ENCODE measurements around the gene MEIS1.

The MEIS1 gene

GRCh38 chr2:66582104-66582986 is 147.4 kb downstream of the MEIS1 start:
- no peak for DNase-seq (ENCODE audit: low spot score)

DNA sequence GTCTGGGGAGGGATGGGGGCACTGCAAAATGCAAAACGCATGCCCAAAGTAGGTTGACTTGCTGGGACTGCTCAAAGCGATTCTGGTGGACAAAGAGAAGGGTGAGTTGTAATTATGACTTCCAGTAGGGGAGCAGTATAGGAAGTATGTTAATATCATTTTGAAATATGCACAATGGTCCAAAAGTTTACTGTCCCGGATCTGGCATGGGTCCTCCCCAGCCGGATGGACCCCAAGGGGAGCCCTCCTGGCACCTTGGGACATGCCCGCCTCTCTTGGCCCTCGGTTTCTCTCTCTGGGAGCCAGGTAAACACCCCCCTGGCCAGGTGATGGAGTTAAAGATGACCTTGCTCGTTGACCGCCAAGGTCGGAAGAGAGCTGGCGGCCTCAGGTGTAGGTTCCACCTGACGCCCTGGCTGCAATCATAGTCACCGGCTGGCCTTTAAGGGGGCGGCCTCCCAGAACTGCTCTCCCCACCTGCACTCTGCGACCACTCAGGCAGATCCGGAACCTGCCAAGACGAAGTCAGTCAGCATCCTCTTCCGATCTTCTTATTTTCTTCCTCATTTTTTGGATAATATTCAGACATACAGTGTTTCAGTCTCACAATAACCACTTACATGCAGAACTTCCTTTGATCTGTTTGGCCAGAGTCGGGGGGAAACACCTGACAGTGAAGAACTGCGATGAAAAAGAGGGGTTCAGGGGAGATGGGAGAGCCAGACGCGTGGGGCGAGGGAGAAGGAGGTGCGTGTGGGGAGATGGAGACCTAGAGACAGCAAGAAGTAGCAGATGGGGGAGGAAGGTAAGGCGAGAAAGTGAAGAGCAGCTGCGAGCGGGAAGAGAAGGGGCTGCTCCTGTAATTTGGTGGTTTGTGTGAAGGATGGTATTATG is 148.3 kb downstream of the MEIS1 start:
- no peak for DNase-seq (ENCODE audit: low spot score)

GRCh38 chr2:66583881-66584280 is 149.0 kb downstream of the MEIS1 start:
- no peak for DNase-seq (ENCODE audit: low spot score)

GRCh38 chr2:66585587-66585986 is 150.7 kb downstream of the MEIS1 start:
- no peak for DNase-seq (ENCODE audit: low spot score)

DNA sequence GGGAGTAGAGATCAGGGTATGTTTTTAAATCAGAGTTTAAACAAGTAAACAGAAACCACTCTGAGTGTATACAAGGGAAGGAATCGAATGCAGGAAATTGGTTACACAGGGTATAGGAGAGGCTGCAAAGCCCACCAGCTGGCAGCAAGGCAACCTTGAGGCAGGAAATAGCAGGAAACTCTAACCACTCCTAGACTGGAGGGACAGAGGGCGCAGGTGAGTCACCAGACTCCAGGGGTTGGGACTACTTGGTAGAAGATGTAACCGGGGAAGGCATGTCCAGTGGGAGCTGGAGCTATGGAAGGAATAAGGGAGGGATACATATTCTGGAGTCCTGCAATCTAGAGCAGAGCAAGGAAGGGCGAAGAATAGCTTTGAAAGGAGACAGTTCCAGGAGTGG is 152.3 kb downstream of the MEIS1 start:
- DNase-seq (ENCODE audit: low spot score) = no peak

DNA sequence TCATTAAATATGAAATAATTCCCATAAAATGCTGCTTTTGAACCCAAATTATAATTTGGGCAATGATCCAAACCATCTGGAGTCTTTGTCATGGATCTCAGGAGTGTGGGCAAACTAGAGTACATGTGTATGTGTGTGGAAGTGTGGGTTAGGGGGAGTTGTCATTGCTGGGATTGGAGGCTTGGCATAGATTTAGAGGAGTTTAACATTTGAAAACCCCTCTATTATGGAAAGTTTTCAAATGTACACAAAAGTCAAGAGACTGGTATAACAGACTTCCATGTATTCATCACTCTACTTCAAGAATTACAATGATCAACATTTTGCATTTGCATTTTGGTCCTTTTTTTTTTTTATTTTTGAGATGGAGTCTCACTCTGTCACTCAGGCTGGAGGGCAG is 159.1 kb downstream of the MEIS1 start:
- DNase-seq (ENCODE audit: low spot score) = no peak

- no peak for DNase-seq (ENCODE audit: low spot score)
Measured at GRCh38 chr2:66595556-66595955, 160.6 kb downstream of the MEIS1 start.

- DNase-seq (ENCODE audit: low spot score) = peak; percentile 24
Measured at GRCh38 chr2:66596256-66596655, 161.3 kb downstream of the MEIS1 start.

DNA sequence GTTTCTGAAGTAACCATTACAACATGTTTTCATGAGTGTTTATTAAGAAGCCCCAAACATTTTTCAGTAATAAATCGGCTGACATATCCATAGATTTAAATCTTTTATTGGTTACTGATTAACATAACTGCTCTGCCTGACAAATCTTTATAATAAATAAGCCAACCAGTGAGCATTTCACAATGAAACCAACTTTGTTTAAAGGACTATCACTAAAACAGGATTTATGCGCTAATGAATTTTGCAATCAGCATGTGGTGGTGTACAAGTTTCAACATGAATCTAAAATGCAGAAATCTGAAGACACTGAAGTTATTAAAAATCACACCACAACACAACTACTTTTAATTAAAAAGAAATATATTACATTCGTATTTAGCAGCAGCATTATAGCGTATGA is 166.7 kb downstream of the MEIS1 start:
- DNase-seq (ENCODE audit: low spot score) = no peak

DNA sequence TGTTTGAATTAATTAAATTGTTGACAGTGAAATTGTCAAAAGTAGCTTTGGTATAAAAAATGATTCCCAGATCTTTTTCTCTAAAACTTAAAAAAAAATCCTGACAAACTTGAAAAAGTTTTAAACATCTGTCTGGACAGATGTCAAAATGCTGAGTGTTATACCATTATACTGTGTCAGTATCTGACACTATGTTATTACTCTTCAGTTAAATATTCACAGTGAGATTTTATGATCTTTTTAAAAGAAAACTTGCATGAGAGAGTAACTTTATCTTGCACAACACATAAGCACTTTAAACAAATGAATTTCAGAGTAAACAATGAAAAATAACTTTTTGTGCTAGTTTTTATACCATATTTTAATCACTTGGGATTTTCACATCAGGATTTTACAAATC is 167.4 kb downstream of the MEIS1 start:
- no peak for DNase-seq (ENCODE audit: low spot score)

DNA sequence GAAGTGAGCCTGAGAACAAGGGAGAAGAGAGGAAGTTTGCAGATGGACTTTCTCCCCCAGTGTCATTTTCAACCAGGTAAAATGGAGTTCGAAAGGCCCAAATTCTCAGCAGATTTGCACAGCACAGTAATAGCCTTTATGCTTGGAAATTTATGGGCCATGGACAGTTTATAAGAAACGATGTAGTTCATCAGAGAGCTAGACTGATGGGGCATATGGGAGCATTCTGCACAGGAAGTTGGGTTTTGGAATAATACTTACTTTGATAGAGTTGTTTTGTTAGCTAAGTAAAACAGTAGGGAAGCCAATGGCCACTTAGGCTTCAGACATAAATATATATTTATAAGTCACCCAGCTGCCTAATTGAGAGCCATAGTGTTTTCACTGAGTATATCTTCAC is 169.4 kb downstream of the MEIS1 start:
- no peak for DNase-seq (ENCODE audit: low spot score)

- DNase-seq (ENCODE audit: low spot score) = no peak
Measured at GRCh38 chr2:66604976-66605375, 170.1 kb downstream of the MEIS1 start.

DNA sequence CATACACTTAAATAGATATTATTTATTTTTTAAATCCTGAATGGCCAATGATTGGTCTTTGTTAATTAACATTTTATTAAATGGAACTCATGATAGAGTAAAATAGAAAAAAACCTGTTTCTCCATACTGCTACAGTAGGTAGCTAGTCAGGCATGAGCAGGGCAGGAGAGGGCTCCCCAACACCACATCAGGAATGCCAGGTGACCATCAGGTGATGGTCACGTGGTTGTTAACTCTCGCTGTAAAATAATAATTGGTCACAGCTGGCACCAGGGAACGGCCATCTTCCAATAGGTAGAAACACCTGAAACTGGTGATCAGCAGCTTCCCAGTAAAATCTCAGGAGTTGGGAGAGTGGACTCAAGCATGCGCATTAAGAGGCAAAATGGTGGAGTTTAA is 172.2 kb downstream of the MEIS1 start:
- no peak for DNase-seq (ENCODE audit: low spot score)
